ENCODE data around the gene WTIP.
"Not testable (repeated sequence)": the region's sequence is repeated elsewhere in the genome, so short reads cannot be mapped to it uniquely, and the experiment has no call there.

Gene WTIP

DNA sequence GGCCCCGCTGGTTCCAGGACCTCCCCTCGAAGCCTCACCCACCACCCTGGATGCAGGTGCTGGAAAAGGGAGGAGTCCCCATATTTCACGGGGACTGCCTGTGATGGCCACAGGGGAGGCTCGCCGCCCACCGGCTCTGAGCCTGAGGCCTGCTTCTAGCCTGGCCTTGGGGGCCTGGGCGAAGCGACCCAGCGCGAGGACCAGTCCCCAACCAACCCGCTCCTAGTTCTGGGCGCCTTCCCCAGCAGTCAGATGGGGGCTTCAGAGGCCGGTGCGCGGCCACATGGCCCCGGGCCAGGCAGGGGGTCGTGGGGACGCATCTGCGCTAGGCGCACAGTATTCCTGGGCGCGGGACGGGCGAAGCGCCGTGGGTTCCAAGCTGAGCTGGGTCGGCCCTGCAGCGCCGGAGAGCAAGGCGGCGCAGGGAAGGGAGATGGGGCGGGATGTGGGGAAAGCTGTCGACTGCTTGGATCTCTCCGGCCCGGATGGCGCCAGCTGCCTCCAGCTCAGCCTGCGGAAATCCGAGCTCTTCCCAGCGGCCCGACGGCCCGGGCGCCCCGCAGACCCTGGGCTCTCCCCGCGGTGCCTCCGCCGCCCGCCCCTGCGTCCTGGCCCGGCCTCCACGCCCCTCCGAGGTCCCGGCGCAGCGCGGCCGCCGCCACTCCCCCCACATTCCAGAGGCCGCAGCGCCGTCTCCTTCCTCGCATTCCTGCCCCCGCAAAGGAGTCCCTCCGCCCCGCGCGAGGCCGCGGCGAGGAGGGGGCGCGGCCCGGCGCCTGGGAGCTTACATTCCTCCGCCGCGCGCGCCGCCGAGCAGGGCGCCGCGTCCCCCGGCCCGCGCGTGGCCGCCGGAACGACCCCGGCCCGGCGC is at the start of gene WTIP:
Gene WTIP, plus strand, starts transcription at position 788 of the 871 bp plus-strand sequence. CDS start 217 bp downstream, outside the sequence.
- no peak for TF ChIP-seq GATA1 (IDR thresholded peaks at IDR 0.05; ENCODE audit: low read depth, low read length)
- no peak for TF ChIP-seq POLR2A (IDR thresholded peaks at IDR 0.05; ENCODE audit: low read length)
- no peak for DNase-seq

DNA sequence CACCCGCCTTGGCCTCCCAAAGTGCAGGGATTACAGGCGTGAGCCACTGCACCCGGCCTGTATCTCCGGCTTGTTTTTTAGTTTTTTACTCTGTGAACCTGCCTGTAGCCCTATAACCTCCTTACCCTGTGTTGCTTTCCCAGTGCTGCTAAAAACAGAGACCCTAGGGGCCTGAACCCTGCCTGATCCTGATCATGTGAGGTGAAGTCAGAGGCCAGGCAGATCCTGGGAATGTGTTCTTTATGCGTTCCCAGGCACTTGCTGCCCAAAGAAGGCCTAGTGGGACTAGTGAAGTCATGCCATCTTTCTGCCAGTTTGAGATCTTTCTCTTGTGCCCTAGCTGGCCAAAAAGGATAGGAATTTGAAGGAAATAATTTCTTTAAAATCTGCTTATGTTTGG is 48.8 kb upstream of the WTIP start:
- DNase-seq, result no peak
- TF ChIP-seq POLR2A (IDR thresholded peaks at IDR 0.05; ENCODE audit: low read length) (no peak), GATA1 (IDR thresholded peaks at IDR 0.05; ENCODE audit: low read depth, low read length) (no peak)

DNA sequence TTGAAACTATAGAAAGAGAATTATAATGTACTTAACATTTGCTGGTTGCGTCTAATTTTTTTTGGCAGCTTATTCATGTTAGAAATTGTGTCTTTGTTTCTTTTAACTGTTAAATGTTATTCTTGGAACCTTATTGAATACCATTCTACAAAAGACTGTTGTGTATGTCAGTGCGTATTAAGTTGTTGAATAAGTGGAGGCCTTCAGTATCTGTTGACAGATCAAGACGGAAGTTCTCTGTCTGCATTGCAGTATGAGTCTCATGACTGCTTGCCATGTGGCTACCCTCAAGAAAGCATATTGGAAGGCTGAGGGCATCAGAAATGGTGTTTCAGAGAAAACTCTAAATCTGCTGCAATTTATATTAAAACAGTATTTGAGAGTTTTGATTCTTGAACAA is 44.8 kb upstream of the WTIP start:
- no peak for TF ChIP-seq GATA1 (IDR thresholded peaks at IDR 0.05; ENCODE audit: low read depth, low read length)
- TF ChIP-seq POLR2A (IDR thresholded peaks at IDR 0.05; ENCODE audit: low read length), result no peak
- DNase-seq, result no peak

DNA sequence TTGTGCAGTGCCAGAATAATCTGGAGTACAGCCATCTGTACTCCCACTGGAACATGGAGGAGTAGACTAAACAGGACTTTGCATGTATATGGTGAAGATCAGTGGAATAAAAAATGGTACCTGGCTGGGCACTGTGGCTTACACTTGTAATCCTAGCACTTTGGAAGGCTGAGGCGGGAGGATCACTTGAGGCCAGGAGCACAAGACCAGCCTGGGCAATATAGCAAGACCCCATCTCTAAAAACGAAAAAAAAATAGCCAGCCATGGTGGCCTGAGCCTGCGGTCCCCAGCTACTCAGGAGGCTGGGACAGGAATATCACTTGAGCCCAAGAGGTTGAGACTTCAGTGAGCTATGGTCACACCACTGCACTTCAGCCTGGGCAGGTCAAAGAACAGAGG is 33.4 kb upstream of the WTIP start:
- DNase-seq, result no peak
- TF ChIP-seq POLR2A (IDR thresholded peaks at IDR 0.05; ENCODE audit: low read length) (no peak), GATA1 (IDR thresholded peaks at IDR 0.05; ENCODE audit: low read depth, low read length) (no peak)

DNA sequence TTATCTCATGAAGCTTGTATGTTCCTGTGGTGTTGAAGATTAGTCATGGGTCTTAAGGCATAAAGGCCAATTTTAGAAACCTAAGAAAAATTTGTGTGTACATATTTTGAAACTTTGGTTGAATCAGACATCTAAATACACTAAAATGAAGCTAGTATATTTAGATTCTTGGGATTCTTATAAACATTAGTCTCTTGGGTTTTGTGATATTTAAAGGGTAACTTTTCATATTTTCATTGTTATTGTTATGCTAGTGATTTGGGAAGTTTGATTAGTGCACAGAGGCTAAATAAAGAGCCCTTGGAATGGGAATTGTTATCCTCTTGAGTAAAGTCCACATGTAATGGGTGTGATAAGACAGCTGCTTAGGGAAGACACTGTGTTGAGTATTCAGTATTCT is 28.8 kb upstream of the WTIP start:
- DNase-seq, result no peak
- TF ChIP-seq POLR2A (IDR thresholded peaks at IDR 0.05; ENCODE audit: low read length) (no peak), GATA1 (IDR thresholded peaks at IDR 0.05; ENCODE audit: low read depth, low read length) (no peak)

DNA sequence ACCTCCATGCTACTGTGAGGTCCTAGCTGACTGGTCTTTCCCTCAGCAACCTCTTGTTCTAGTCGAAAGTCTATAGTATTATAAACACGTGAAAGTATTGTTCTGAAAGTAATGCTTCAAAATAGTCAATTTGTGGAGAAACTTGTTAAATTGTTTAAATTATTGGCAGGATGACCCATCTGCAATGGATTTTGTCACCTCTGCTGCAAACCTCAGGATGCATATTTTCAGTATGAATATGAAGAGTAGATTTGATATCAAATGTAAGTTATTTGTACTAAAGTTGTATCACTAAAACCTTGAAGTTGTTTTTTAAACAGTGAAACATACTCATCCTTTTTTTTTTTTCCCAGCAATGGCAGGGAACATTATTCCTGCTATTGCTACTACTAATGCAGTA is 27.5 kb upstream of the WTIP start:
- TF ChIP-seq POLR2A (IDR thresholded peaks at IDR 0.05; ENCODE audit: low read length), result no peak

DNA sequence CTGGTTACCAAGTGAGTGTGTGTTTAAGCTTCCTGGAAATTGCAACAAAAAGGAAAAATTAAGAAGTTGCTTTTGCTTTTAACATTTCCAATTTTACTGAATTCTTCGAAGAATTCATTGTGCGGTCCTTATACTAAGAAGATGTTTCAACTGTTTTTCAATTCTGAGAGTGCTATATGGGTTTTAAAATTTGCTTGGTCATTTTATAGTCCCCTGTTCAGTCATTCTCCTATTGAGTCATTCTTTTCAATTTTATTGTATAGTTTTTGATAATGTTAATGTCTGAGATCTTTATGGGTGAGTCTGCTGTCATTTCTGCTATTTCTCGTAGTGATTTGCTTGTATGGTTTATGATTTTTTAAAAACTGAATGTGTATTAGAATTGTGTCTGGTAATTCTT is 26.9 kb upstream of the WTIP start:
- TF ChIP-seq GATA1 (IDR thresholded peaks at IDR 0.05; ENCODE audit: low read depth, low read length), result no peak
- TF ChIP-seq POLR2A (IDR thresholded peaks at IDR 0.05; ENCODE audit: low read length), result no peak
- DNase-seq, result no peak

More for the DNA sequence above, 27.5 kb upstream of the WTIP start:
- no peak for DNase-seq

DNA sequence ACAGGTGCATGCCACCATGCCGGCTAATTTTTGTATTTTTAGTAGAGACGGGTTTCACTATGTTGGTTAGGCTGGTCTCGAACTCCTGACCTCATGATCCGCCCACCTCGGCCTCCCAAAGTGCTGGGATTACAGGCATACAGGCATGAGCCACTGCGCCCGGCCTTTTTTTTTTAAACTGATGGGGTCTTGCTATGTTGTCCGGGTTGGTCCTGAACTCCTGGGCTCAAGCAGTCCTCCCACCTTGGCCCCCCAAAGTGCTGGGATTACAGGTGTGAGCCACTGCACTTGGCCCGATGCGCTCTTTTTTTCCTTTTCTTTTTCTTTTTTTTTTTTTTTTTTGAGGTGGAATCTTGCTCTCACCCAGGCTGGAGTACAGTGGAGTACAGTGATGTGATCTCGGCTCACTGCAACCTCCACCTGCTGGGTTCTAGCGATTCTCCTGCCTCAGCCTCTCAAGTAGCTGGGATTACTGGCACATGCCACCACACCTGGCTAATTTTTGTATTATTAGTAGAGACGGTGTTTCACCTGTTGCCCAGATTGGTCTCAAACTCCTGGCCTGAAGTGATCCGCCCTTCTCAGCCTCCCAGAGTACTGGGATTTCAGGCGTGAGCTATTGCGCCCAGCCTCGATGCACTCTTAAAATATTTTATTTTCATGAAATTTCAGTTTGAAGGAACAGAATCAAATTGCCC is 25.6 kb upstream of the WTIP start:
- not testable (repeated sequence) for DNase-seq

DNA sequence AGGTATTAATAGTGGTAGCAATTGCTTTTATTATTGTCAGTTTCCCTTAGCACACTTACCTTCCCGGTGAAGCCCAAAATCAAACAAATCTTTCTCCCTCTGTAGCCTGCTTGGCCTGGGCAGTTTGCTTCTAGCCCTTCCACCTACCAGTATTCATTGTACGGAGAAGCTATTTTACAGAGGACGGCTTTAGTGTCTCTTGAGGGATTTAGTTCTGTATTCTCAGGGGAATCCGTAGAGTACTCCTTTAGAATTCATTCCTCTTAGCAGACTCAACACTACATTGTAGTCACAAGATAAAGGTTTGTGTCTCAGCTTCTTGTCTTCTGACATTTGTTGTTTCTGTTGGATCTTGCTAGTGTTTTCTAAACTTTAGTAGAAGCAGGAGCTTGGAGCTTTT is 24.1 kb upstream of the WTIP start:
- TF ChIP-seq GATA1 (IDR thresholded peaks at IDR 0.05; ENCODE audit: low read depth, low read length) (no peak), POLR2A (IDR thresholded peaks at IDR 0.05; ENCODE audit: low read length) (no peak)
- no peak for DNase-seq

DNA sequence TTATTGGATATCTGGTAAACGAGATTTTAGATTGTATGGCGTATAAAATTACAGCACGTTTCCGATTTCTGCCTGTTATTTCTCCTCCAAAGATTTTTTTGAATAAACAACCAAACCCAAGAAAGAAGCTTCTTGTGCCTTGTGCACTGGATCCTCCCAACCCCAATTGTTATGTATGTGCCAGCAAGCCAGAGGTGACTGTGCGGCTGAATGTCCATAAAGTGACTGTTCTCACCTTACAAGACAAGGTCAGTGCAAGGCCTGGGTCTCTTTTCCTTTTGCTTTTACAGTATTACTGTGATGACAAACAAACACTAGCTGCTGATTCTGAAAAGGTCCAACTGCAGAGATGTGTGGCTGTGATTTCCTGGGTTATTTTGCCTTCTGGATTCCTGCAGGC is 22.9 kb upstream of the WTIP start:
- TF ChIP-seq POLR2A (IDR thresholded peaks at IDR 0.05; ENCODE audit: low read length) (no peak), GATA1 (IDR thresholded peaks at IDR 0.05; ENCODE audit: low read depth, low read length) (no peak)
- no peak for DNase-seq

DNA sequence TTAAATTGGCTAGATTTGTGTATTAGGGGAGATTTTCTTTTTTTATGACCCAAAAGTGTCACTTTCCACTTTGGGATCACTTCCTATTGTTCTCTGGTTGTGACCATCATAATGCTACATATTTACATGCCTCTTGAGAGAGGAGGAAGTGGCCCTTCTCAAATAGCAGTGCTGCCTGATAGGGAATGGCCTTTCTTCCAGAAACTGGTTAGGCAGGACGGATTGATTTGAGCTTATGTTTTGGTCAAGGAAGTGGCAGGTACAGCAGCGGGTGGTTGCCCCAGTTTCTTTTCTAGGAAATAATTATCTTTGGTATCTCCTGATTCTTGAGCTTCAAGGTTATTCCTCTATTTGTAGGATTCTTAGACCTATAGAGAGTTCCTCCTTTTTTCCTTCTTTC is 21.9 kb upstream of the WTIP start:
- TF ChIP-seq POLR2A (IDR thresholded peaks at IDR 0.05; ENCODE audit: low read length) (no peak), GATA1 (IDR thresholded peaks at IDR 0.05; ENCODE audit: low read depth, low read length) (no peak)
- no peak for DNase-seq

DNA sequence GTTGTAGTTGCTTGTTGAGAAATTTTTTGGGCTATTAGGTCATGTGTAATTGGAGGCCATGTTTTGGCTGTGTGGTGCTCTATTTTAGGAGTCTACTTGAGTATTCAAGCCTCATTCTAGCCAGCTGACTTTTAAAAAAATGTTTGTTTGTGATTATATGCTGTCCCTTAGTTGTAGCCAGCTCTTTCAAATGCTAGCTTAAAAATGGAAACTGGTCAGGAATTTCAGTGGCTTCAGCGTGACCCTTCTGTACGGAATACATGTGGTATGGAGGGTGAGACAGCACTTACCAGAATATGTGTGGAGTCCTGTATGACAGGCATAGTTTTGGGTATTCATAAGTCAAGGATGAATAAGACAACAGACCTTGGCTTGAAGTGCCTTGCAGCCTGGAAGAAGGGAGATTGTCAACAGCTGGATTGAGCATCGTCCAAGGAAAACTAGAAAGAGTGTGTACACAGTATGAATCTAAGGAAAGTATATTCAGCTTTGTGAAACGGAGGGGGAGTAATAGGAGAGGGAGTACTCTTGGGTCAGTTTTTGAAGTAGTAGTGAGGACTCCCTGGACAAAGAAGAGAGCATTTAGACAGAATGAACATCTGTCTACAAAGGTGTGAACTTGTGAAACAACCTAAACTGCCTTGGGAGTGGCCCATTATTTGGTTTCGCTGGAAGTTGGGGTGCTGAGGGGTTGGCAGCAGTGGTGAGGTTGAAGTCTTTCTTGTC is 20.0 kb upstream of the WTIP start:
- TF ChIP-seq GATA1 (IDR thresholded peaks at IDR 0.05; ENCODE audit: low read depth, low read length) (no peak), POLR2A (IDR thresholded peaks at IDR 0.05; ENCODE audit: low read length) (no peak)
- DNase-seq, result no peak

DNA sequence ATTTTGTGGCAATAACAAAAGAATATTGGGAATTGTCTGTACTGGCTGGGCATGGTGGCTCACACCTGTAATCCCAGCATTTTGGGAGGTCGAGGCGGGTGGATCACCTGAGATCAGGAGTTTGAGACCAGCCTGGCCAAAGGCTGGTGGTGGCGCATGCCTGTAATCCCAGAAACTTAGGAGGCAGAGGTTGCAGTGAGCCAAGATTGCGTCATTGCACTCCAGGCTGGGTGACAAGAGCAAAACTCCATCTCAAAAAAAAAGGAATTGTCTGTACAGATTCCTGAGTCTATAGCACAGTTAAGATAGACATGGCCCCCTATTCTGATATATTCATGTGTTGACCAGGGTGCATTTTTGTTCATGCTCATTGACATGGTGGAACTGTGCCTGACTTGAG is 16.8 kb upstream of the WTIP start:
- not testable (repeated sequence) for DNase-seq

DNA sequence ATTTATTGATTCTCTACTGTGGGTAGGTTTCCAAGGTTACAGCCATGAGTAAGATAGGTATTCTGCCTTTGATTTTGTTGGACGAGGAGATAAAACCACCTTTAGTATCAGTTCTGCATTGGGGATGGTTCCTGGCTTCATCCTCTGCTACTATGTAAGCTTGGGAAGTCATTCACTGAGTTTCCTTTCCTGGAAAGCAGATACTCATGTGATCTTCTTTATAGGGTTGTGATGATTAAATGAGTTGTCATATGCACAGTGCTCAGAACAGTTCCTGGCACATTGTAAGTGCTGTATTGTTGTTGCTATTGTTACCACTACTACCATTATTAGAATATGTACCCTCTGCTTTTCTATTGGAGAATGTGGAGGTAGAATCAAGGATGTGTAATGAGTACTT is 13.1 kb upstream of the WTIP start:
- no peak for DNase-seq

DNA sequence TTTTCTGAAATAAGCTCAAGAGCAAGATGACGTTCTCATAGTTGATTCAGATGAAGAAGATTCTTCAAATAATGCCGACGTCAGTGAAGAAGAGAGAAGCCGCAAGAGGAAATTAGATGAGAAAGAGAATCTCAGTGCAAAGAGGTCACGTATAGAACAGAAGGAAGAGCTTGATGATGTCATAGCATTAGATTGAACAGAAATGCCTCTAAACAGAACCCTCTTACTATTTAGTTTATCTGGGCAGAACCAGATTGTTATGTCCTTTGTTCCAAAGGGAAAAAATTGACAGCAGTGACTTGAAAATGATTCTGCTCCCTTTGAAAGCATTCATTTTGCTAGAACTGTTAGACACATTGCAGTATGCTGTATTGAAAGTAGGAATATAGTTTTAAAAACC is 12.5 kb upstream of the WTIP start:
- not testable (repeated sequence) for DNase-seq

More for the DNA sequence above, 13.1 kb upstream of the WTIP start:
- TF ChIP-seq GATA1 (IDR thresholded peaks at IDR 0.05; ENCODE audit: low read depth, low read length) (no peak), POLR2A (IDR thresholded peaks at IDR 0.05; ENCODE audit: low read length) (no peak)

All from erythroblast (primary cell).